Memory B cell (primary cell): Measurements from ENCODE around the gene TEX38.
A peak's percentile ranks its signal among the peaks of the same experiment; 100 is the strongest.
"Not testable (repeated sequence)": the region's sequence is repeated elsewhere in the genome, so short reads cannot be mapped to it uniquely, and the experiment has no call there.

Experiments
- ATAC-seq: fragments of 150-1000 bp; cut with Tn5 transposase; 2 replicates; pipeline ENCODE4 v1.10.0; 2021; ENCODE audit warnings: low read depth, mild to moderate bottlenecking, moderate library complexity
- DNase-seq, 2 donors: peaks; one replicate each; pipeline ENCODE4 v3.0.0; 2022; ENCODE audit warnings: low spot score in 2 of 2
- H3K27ac Mint-ChIP-seq: one replicate; pipeline ENCODE4 v1.8.0; 2022; ENCODE audit warnings: mild to moderate bottlenecking, moderate library complexity, mixed read lengths
- H3K27me3 Mint-ChIP-seq: one replicate; pipeline ENCODE4 v1.8.0; 2022; ENCODE audit warnings: mixed read lengths
- H3K36me3 Mint-ChIP-seq: one replicate; pipeline ENCODE4 v1.8.0; 2022; ENCODE audit warnings: mild to moderate bottlenecking, mixed read lengths
- H3K4me1 Mint-ChIP-seq: one replicate; pipeline ENCODE4 v1.8.0; 2022; ENCODE audit warnings: mixed read lengths
- H3K4me3 Mint-ChIP-seq: one replicate; pipeline ENCODE4 v1.8.0; 2022; ENCODE audit warnings: mild to moderate bottlenecking, moderate library complexity, mixed read lengths
- H3K9me3 Mint-ChIP-seq: one replicate; pipeline ENCODE4 v1.8.0; 2022; ENCODE audit warnings: mixed read lengths

TEX38 gene

DNA sequence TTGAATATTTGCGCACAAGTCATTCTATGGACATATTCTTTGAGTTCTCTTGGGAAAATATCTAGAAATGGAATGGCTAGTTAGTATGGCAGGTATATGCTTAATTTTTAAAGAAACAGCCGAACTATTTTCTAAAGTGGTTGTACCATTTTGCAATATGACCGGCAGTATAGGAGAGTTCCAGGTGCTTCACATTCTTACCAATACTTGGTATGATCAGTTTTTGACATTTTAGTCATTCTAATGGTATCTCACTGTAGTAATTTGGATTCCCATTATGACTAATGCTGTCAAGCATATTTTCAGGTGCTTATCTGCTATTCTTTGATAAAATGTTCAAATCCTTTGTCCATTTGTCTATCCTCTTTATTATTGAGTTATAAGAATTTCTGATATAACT lies 24.0 kb upstream of the TEX38 start:
- Mint-ChIP-seq H3K4me3 (no peak overlapping the region), H3K27ac (no peak overlapping the region), H3K36me3 (peaks cover 27% of the 10 kb centered on the region), H3K9me3 (peaks cover 4% of the 10 kb centered on the region), H3K4me1 (no peaks in the 10 kb centered on the region), H3K27me3 (no peaks in the 10 kb centered on the region)
- ATAC-seq (no peak), DNase-seq (no peak)

DNA sequence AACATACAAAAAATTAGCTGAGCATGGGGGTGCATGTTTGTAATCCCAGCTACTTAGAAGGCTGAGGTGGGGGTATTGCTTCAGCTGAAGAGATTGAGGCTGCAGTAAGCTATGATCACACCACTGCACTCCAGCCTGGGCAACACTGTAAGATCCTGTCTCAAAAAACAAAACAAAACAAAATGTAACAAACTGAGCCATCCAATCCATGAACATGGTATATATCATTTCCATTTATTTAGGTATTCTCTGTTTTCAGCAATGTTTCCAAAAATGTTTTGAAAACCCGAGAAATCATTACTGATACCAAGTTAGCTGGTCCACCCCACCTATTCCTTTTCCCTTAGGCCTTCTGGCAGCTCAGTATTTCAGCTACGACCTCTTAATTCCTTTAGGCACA lies 21.9 kb upstream of the TEX38 start:
- Mint-ChIP-seq H3K4me3 (no peak overlapping the region), H3K27me3 (no peaks in the 10 kb centered on the region), H3K9me3 (peaks cover 6% of the 10 kb centered on the region), H3K27ac (no peak overlapping the region), H3K4me1 (no peaks in the 10 kb centered on the region), H3K36me3 (peaks cover 33% of the 10 kb centered on the region)
- DNase-seq (no peak), ATAC-seq (no peak)

DNA sequence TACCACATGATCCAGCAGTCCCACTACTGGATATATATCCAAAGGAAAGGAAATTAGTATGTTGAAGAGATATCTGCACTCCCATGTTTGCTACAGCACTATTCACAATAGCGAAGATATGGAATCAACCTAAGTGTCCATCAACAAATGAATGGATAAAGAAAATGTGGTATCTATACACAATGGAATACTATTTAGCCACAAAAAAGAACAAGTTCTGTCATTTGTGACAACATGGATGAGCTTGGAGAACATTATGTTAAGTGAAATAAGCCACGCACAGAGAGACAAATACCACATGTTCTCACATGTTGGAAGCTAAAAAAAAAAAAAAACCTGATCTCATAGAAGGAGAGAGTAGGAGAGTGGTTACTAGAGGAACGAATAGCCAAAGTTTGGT lies 21.2 kb upstream of the TEX38 start:
- no peak for ATAC-seq
- H3K9me3 Mint-ChIP-seq, result peaks cover 7% of the 10 kb centered on the region
- DNase-seq, result no peak
- no peak overlapping the region for H3K4me3 Mint-ChIP-seq
- no peak overlapping the region for H3K27ac Mint-ChIP-seq
- H3K36me3 Mint-ChIP-seq, result peaks cover 35% of the 10 kb centered on the region
- no peaks in the 10 kb centered on the region for H3K27me3 Mint-ChIP-seq
- H3K4me1 Mint-ChIP-seq, result no peaks in the 10 kb centered on the region

DNA sequence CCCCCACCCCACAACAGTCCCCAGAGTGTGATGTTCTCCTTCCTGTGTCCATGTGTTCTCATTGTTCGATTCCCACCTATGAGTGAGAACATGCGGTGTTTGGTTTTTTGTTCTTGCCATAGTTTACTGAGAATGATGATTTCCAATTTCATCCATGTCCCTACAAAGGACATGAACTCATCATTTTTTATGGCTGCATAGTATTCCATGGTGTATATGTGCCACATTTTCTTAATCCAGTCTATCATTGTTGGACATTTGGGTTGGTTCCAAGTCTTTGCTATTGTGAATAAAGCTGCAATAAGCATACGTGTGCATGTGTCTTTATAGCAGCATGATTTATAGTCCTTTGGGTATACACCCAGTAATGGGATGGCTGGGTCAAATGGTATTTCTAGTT lies 20.5 kb upstream of the TEX38 start:
- H3K27me3 Mint-ChIP-seq, H3K9me3 Mint-ChIP-seq: not testable (repeated sequence)

DNA sequence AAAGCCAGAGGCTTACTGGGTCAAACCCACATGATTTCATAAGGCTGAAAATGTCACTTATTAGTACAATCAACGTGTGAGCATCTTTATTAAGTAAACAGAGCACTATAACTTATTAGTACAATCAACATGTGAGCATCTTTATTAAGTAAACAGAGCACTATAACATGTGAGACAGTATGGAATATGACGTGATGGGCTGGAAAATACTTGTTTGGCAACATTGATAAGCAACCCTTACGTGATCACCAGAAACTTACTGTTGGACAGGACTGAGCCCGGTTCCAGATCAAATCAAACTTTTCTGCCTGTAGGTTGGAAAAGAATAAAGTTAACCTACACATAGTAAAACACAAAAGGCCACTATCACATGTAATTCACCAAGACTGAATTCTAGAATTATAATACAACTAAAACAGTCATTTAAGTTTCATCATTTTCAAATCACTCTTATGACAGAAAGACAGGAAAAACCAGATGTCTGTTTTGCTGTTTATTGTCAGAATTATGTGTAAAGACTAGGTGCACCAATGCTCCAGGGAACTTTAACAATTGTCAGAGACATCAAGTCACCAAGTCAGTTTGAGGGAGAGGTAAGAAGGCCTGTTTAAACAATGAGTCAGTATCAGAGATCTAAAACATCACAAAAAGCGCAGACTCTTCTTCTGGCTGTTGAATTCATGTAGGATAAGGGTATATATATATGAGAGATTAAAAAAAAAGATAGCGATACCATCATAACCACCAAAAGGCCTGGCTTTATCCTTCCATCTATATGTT lies 19.1 kb upstream of the TEX38 start:
- Mint-ChIP-seq H3K4me1 (no peaks in the 10 kb centered on the region), H3K9me3 (peaks cover 7% of the 10 kb centered on the region), H3K27ac (no peak overlapping the region), H3K4me3 (no peak overlapping the region), H3K36me3 (peaks cover 35% of the 10 kb centered on the region), H3K27me3 (no peaks in the 10 kb centered on the region)
- no peak for ATAC-seq
- no peak for DNase-seq

More for the DNA sequence above, 20.5 kb upstream of the TEX38 start:
- H3K36me3 Mint-ChIP-seq, result peaks cover 41% of the 10 kb centered on the region
- not testable (repeated sequence) for H3K4me3 Mint-ChIP-seq, H3K4me1 Mint-ChIP-seq, DNase-seq, ATAC-seq, H3K27ac Mint-ChIP-seq

DNA sequence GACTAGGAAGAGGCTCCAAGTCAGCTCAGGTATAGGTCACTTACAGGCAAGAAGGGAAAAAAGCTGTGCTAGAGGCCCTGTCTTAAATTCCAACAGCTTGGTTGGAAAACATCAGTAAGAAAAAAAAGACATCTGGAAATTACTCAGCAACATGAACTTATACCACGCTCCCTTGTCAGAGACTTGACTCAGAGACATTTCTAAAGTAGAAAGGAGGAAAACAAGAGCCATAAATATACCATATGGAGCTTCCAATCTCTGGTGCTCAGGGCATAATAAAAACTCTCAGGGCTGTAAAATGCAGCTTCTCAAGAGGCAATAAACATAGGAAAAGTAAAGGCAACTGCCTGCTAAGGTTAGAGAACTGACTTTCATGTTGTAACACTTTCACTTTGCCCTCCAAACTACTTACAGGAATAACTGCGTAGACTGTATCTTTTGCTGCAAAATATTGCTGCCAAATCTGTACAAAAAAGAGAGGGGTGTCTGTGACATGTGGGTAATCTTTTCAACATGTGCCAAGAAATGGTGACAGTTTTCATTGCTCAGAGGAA lies 18.2 kb upstream of the TEX38 start:
- no peak overlapping the region for H3K27ac Mint-ChIP-seq
- H3K4me1 Mint-ChIP-seq, result no peaks in the 10 kb centered on the region
- no peak for DNase-seq
- H3K27me3 Mint-ChIP-seq, result no peaks in the 10 kb centered on the region
- no peak overlapping the region for H3K4me3 Mint-ChIP-seq
- no peak for ATAC-seq
- H3K9me3 Mint-ChIP-seq, result peaks cover 7% of the 10 kb centered on the region
- peaks cover 38% of the 10 kb centered on the region for H3K36me3 Mint-ChIP-seq

DNA sequence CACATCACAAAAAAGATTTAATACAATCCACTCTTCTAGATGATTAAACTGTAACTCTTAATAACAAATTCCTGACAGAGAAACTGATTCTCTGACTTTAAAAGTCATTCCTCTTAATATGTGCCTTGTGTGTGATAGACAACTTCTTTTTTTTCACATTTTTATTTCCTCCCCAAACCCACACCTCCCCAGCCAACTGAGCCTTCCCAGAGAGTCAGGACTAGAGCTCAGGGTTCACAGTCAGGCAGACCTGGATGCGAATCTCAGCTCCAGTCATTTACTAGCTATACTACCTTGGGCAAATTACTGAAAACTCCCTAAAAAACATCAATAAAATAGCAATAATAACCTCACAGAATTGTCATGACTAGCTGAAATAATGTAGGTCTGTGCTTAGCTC lies 17.6 kb upstream of the TEX38 start:
- no peak for DNase-seq
- Mint-ChIP-seq H3K27ac (no peak overlapping the region), H3K9me3 (peaks cover 7% of the 10 kb centered on the region), H3K4me1 (no peaks in the 10 kb centered on the region), H3K36me3 (peaks cover 38% of the 10 kb centered on the region), H3K27me3 (no peaks in the 10 kb centered on the region), H3K4me3 (no peak overlapping the region)
- ATAC-seq, result no peak

DNA sequence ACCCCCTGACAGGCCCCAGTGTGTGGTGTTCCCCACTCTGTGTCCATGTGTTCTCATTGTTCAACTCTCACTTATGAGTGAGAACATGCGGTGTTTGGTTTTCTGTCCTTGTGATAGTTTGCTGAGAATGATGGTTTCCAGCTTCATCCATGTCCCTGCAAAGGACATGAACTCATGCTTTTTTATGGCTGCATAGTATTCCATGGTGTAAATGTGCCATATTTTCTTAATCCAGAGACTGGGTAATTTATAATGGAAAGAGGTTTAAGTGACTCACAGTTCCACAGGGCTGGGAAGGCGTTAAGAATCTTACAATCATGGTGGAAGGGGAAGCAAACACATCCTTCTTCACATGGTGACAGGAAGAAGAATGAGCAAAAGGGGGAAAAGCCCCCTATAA lies 17.0 kb upstream of the TEX38 start:
- not testable (repeated sequence) for H3K9me3 Mint-ChIP-seq, ATAC-seq, H3K4me1 Mint-ChIP-seq, H3K4me3 Mint-ChIP-seq, DNase-seq, H3K27me3 Mint-ChIP-seq, H3K27ac Mint-ChIP-seq
- H3K36me3 Mint-ChIP-seq, result peaks cover 37% of the 10 kb centered on the region

DNA sequence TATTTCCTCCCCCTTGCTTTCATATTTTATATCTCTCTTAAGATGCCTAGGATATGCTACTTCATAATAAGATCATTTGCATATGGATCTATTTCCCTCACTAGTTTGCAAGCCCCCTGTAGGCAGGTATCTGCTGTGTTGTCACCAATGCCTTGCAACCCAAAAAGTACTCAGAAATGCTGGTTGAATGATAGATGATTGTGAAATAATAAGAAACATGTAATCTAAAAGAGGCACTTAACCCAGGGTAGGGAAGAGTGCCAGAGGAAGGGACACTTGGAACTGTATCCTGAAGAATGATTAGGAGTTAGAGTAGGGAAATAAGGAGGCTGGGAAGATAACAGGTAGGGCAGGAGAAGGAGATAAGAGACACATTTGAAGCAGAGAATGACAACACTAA lies 15.8 kb upstream of the TEX38 start:
- no peak overlapping the region for H3K4me3 Mint-ChIP-seq
- no peak for DNase-seq
- no peak for ATAC-seq
- no peaks in the 10 kb centered on the region for H3K27me3 Mint-ChIP-seq
- no peaks in the 10 kb centered on the region for H3K4me1 Mint-ChIP-seq
- H3K36me3 Mint-ChIP-seq, result peaks cover 27% of the 10 kb centered on the region
- H3K9me3 Mint-ChIP-seq, result peaks cover 3% of the 10 kb centered on the region
- H3K27ac Mint-ChIP-seq, result no peak overlapping the region

DNA sequence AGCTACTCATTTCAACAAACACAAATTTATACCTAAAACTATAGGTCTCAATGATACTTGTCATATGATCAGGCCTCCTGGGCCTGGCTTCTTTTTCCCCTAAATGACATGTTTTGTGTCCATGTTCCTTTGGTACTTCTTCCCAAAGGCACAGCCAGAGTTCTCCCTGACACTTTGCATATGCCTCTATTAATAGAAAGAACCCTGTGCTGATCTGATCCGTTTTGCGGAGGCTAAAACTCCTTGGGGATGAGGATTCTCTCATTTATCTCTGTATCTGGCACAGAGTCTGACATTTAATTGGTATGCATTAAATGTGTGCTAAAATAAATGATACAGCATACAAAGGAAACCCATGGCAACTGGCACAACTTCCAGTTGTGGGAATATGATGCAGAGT lies 15.0 kb upstream of the TEX38 start:
- H3K36me3 Mint-ChIP-seq, result peaks cover 27% of the 10 kb centered on the region
- peaks cover 3% of the 10 kb centered on the region for H3K9me3 Mint-ChIP-seq
- no peak for ATAC-seq
- H3K4me3 Mint-ChIP-seq, result no peak overlapping the region
- no peak overlapping the region for H3K27ac Mint-ChIP-seq
- H3K4me1 Mint-ChIP-seq, result no peaks in the 10 kb centered on the region
- no peak for DNase-seq
- H3K27me3 Mint-ChIP-seq, result no peaks in the 10 kb centered on the region

DNA sequence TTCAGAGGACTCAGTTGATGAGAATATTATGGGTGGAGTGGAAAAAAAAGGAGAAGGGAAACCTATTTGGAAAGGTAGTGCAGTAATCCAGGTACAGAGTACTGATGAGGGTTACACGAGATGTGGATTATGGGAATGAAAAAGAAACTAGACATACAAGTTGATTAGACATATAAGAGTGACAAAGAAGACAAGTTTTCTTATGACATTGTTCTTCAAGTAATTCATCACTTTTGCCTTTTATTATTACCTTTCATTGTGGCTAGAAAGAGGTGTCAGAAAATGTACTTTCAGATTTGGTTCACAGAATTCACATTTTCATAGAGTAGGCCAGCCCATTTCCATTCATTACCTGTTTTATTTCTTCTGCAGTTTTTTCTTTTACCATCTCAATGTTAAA lies 13.9 kb upstream of the TEX38 start:
- no peak overlapping the region for H3K27ac Mint-ChIP-seq
- H3K36me3 Mint-ChIP-seq, result peaks cover 23% of the 10 kb centered on the region
- no peaks in the 10 kb centered on the region for H3K27me3 Mint-ChIP-seq
- no peaks in the 10 kb centered on the region for H3K4me1 Mint-ChIP-seq
- H3K4me3 Mint-ChIP-seq, result no peak overlapping the region
- DNase-seq, result no peak
- no peak for ATAC-seq
- peaks cover 3% of the 10 kb centered on the region for H3K9me3 Mint-ChIP-seq

DNA sequence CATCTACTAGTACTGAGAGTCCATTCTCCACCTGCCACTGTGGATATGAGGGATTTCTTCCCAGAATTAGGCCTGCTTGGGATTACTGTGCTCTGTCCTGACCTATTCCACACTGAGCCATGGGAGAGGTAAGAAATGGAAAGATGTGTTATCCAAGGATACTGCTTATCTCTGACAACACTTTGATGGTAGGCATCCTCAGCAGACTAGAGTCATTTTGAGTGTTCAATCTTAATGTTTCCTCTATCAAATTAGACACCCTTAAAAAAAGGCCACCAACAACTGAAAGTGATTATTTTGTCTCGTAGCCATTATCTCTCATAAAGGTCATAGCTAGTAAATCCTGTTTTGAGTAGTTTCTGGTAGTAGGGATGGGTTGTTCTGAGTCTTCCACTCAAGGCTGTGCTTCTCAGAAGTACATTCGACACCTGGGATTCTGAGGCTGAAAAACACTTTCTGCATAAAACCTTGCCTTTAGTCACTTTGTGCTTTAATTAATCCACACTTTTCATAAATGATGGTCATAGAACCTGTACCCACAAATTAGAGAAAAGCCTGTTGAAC lies 12.3 kb upstream of the TEX38 start:
- no peaks in the 10 kb centered on the region for H3K27me3 Mint-ChIP-seq
- ATAC-seq (no peak), DNase-seq (no peak)
- peak overlapping the region; percentile 14 for H3K27ac Mint-ChIP-seq
- no peak overlapping the region for H3K4me3 Mint-ChIP-seq
- peaks cover 3% of the 10 kb centered on the region for H3K9me3 Mint-ChIP-seq
- H3K4me1 Mint-ChIP-seq, result no peaks in the 10 kb centered on the region
- H3K36me3 Mint-ChIP-seq, result peaks cover 26% of the 10 kb centered on the region

DNA sequence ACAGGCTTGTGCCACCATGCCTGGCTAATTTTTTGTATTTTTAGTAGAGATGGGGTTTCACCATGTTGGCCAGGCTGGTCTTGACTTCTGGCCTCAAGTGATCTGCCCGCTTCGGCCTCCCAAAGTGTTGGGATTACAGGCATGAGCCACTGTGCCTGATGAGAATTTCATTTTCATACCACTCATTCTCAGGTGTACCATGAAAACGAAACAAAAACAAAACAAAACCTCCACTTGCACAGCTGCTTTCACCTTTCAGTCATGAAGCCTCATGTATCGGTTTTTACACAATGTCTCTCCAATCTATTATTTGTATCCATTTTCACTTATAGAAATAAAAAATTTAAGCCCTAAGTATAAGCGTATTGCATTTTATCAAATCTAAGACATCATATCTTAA lies 11.5 kb upstream of the TEX38 start:
- H3K4me1 Mint-ChIP-seq, H3K9me3 Mint-ChIP-seq, DNase-seq, H3K4me3 Mint-ChIP-seq, H3K27me3 Mint-ChIP-seq, ATAC-seq: not testable (repeated sequence)
- Mint-ChIP-seq H3K27ac (peak overlapping the region; percentile 14), H3K36me3 (peaks cover 26% of the 10 kb centered on the region)

DNA sequence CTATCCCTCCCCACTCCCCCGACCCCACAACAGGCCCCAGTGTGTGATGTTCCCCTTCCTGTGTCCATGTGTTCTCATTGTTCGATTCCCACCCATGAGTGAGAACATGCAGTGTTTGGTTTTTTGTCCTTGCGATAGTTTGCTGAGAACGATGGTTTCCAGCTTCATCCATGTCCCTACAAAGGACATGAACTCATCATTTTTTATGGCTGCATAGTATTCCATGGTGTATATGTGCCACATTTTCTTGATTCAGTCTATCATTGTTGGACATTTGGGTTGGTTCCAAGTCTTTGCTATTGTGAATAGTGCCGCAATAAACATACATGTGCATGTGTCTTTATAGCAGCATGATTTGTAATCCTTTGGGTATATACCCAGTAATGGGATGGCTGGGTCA lies 8.7 kb upstream of the TEX38 start:
- not testable (repeated sequence) for ATAC-seq, H3K9me3 Mint-ChIP-seq, H3K27me3 Mint-ChIP-seq, DNase-seq, H3K4me3 Mint-ChIP-seq, H3K27ac Mint-ChIP-seq
- H3K36me3 Mint-ChIP-seq, result peaks cover 13% of the 10 kb centered on the region
- peaks cover 12% of the 10 kb centered on the region for H3K4me1 Mint-ChIP-seq

DNA sequence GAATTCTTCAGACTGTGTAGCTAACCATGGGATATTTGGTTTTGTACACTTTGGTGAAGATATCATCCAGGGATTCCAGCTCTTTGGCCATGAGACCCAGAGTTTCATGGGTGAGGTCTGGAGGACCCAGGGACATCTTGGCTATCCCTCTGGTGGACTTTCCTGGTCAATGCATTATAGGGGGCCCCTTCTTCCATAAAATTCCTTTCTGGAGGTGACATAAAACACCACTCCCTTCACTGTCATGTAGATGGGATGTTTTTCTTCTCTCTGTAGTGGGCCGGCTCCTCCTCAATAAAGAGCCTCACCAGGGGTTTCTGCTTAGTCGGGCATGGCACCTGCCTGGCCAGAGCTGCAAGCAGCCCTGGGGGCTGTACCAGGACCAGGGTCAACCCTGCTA lies 5.7 kb upstream of the TEX38 start:
- H3K9me3 Mint-ChIP-seq, result no peaks in the 10 kb centered on the region
- H3K4me1 Mint-ChIP-seq, result peaks cover 12% of the 10 kb centered on the region
- peak overlapping the region; percentile 67 for H3K4me3 Mint-ChIP-seq
- no peak for ATAC-seq
- peak overlapping the region; percentile 14 for H3K27ac Mint-ChIP-seq
- peaks cover 11% of the 10 kb centered on the region for H3K36me3 Mint-ChIP-seq
- DNase-seq, result no peak
- H3K27me3 Mint-ChIP-seq, result no peaks in the 10 kb centered on the region
